Stimulated activated naive CD8-positive, alpha-beta T cell treated with anti-CD3 and anti-CD28 coated beads, Interleukin-15, amount 100 ng/mL, for 72 hours (primary cell): ENCODE measurements around the gene MICAL3.

Experiments used
- ATAC-seq: fragments of 150-1000 bp; cut with Tn5 transposase; 2 replicates; pipeline ENCODE4 v1.10.0; 2021; ENCODE audit warnings: mild to moderate bottlenecking, moderate library complexity
- DNase-seq, 2 donors: peaks; one replicate each; pipeline ENCODE4 v3.0.0; 2021 to 2022
- H3K27ac Mint-ChIP-seq, 2 donors: one replicate each; pipeline ENCODE4 v1.8.0; 2022; ENCODE audit warnings: mild to moderate bottlenecking in 2 of 2, mixed read lengths in 2 of 2, moderate library complexity in 2 of 2
- H3K27me3 Mint-ChIP-seq: one replicate; pipeline ENCODE4 v1.8.0; 2022; ENCODE audit warnings: mixed read lengths
- H3K4me1 Mint-ChIP-seq: one replicate; pipeline ENCODE4 v1.8.0; 2022; ENCODE audit warnings: mild to moderate bottlenecking, mixed read lengths
- H3K4me3 Mint-ChIP-seq, 2 donors: one replicate each; pipeline ENCODE4 v1.8.0; 2022; ENCODE audit warnings: mild to moderate bottlenecking in 2 of 2, mixed read lengths in 2 of 2, moderate library complexity in 1 of 2
- H3K9me3 Mint-ChIP-seq, 2 donors: one replicate each; pipeline ENCODE4 v1.8.0; 2022; ENCODE audit warnings: mixed read lengths in 2 of 2

Gene MICAL3

GRCh38 chr22:17829695-17830042 is 194.7 kb downstream of the MICAL3 start:
- Mint-ChIP-seq H3K27ac (no peak overlapping the region), H3K27me3 (no peaks in the 10 kb centered on the region), H3K4me1 (peaks cover 10% of the 10 kb centered on the region), H3K9me3 (no peaks in the 10 kb centered on the region), H3K4me3 (no peak overlapping the region)
- DNase-seq = no peak
- ATAC-seq = no peak

GRCh38 chr22:17828502-17829080 is 195.8 kb downstream of the MICAL3 start:
- no peak for DNase-seq
- peaks cover 10% of the 10 kb centered on the region for H3K4me1 Mint-ChIP-seq
- H3K9me3 Mint-ChIP-seq = no peaks in the 10 kb centered on the region
- no peak overlapping the region for H3K4me3 Mint-ChIP-seq
- ATAC-seq = no peak
- H3K27me3 Mint-ChIP-seq = no peaks in the 10 kb centered on the region
- peak overlapping the region in 1 of 2 donors; percentile 77 for H3K27ac Mint-ChIP-seq

GRCh38 chr22:17827466-17827865 is 196.9 kb downstream of the MICAL3 start:
- no peak overlapping the region for H3K4me3 Mint-ChIP-seq
- H3K27me3 Mint-ChIP-seq = no peaks in the 10 kb centered on the region
- H3K27ac Mint-ChIP-seq = no peak overlapping the region
- DNase-seq (no peak), ATAC-seq (no peak)
- no peaks in the 10 kb centered on the region for H3K9me3 Mint-ChIP-seq
- H3K4me1 Mint-ChIP-seq = peaks cover 10% of the 10 kb centered on the region

GRCh38 chr22:17825876-17826550 is 198.3 kb downstream of the MICAL3 start:
- no peak overlapping the region for H3K4me3 Mint-ChIP-seq
- DNase-seq (no peak), ATAC-seq (no peak)
- H3K27ac Mint-ChIP-seq = no peak overlapping the region
- H3K9me3 Mint-ChIP-seq = no peaks in the 10 kb centered on the region
- peaks cover 10% of the 10 kb centered on the region for H3K4me1 Mint-ChIP-seq
- H3K27me3 Mint-ChIP-seq = no peaks in the 10 kb centered on the region

GRCh38 chr22:17824457-17824856 is 199.9 kb downstream of the MICAL3 start:
- no peak for DNase-seq
- no peaks in the 10 kb centered on the region for H3K9me3 Mint-ChIP-seq
- no peaks in the 10 kb centered on the region for H3K27me3 Mint-ChIP-seq
- no peak for ATAC-seq
- H3K27ac Mint-ChIP-seq = no peak overlapping the region
- H3K4me1 Mint-ChIP-seq = peaks cover under 1% of the 10 kb centered on the region
- H3K4me3 Mint-ChIP-seq = no peak overlapping the region

- Mint-ChIP-seq H3K4me3 (no peak overlapping the region), H3K9me3 (no peaks in the 10 kb centered on the region), H3K27me3 (no peaks in the 10 kb centered on the region), H3K27ac (no peak overlapping the region), H3K4me1 (no peaks in the 10 kb centered on the region)
- DNase-seq = no peak
- ATAC-seq = no peak
Observed at GRCh38 chr22:17823964-17824363, 200.4 kb downstream of the MICAL3 start.

GRCh38 chr22:17823226-17823625 is 201.1 kb downstream of the MICAL3 start:
- Mint-ChIP-seq H3K27me3 (no peaks in the 10 kb centered on the region), H3K4me3 (no peak overlapping the region), H3K27ac (no peak overlapping the region), H3K9me3 (no peaks in the 10 kb centered on the region), H3K4me1 (no peaks in the 10 kb centered on the region)
- DNase-seq (no peak), ATAC-seq (no peak)

GRCh38 chr22:17822087-17822486 is 202.3 kb downstream of the MICAL3 start:
- no peak overlapping the region for H3K4me3 Mint-ChIP-seq
- H3K27me3 Mint-ChIP-seq = no peaks in the 10 kb centered on the region
- no peaks in the 10 kb centered on the region for H3K9me3 Mint-ChIP-seq
- no peaks in the 10 kb centered on the region for H3K4me1 Mint-ChIP-seq
- no peak for ATAC-seq
- no peak for DNase-seq
- H3K27ac Mint-ChIP-seq = no peak overlapping the region

- ATAC-seq (peak; percentile 51), DNase-seq (no peak)
- Mint-ChIP-seq H3K4me1 (no peaks in the 10 kb centered on the region), H3K4me3 (no peak overlapping the region), H3K9me3 (no peaks in the 10 kb centered on the region), H3K27ac (no peak overlapping the region), H3K27me3 (no peaks in the 10 kb centered on the region)
Observed at GRCh38 chr22:17820879-17821439, 203.4 kb downstream of the MICAL3 start.

- no peak overlapping the region for H3K27ac Mint-ChIP-seq
- ATAC-seq (no peak), DNase-seq (no peak)
- no peaks in the 10 kb centered on the region for H3K27me3 Mint-ChIP-seq
- H3K4me1 Mint-ChIP-seq = peaks cover 8% of the 10 kb centered on the region
- no peak overlapping the region for H3K4me3 Mint-ChIP-seq
- no peaks in the 10 kb centered on the region for H3K9me3 Mint-ChIP-seq
Observed at GRCh38 chr22:17818649-17819048, 205.7 kb downstream of the MICAL3 start.

- Mint-ChIP-seq H3K4me1 (peaks cover 8% of the 10 kb centered on the region), H3K4me3 (no peak overlapping the region)
- DNase-seq = no peak
Observed at GRCh38 chr22:17818180-17818579, 206.2 kb downstream of the MICAL3 start.

GRCh38 chr22:17817511-17818065 is 206.8 kb downstream of the MICAL3 start:
- H3K4me1 Mint-ChIP-seq = peaks cover 8% of the 10 kb centered on the region

More at GRCh38 chr22:17818180-17818579, 206.2 kb downstream of the MICAL3 start:
- ATAC-seq = no peak
- Mint-ChIP-seq H3K27ac (no peak overlapping the region), H3K9me3 (no peaks in the 10 kb centered on the region), H3K27me3 (no peaks in the 10 kb centered on the region)

GRCh38 chr22:17817079-17817478 is 207.3 kb downstream of the MICAL3 start:
- no peaks in the 10 kb centered on the region for H3K9me3 Mint-ChIP-seq
- H3K4me1 Mint-ChIP-seq = peaks cover 8% of the 10 kb centered on the region
- H3K27ac Mint-ChIP-seq = no peak overlapping the region
- DNase-seq = no peak
- no peak overlapping the region for H3K4me3 Mint-ChIP-seq
- H3K27me3 Mint-ChIP-seq = no peaks in the 10 kb centered on the region
- ATAC-seq = no peak

More at GRCh38 chr22:17817511-17818065, 206.8 kb downstream of the MICAL3 start:
- no peaks in the 10 kb centered on the region for H3K27me3 Mint-ChIP-seq
- H3K27ac Mint-ChIP-seq = no peak overlapping the region
- no peaks in the 10 kb centered on the region for H3K9me3 Mint-ChIP-seq
- ATAC-seq (no peak), DNase-seq (no peak)
- no peak overlapping the region for H3K4me3 Mint-ChIP-seq

GRCh38 chr22:17816649-17817048 is 207.7 kb downstream of the MICAL3 start:
- ATAC-seq (no peak), DNase-seq (no peak)
- no peak overlapping the region for H3K4me3 Mint-ChIP-seq
- peaks cover 8% of the 10 kb centered on the region for H3K4me1 Mint-ChIP-seq
- H3K27me3 Mint-ChIP-seq = no peaks in the 10 kb centered on the region
- no peak overlapping the region for H3K27ac Mint-ChIP-seq
- no peaks in the 10 kb centered on the region for H3K9me3 Mint-ChIP-seq

GRCh38 chr22:17815703-17816254 is 208.6 kb downstream of the MICAL3 start:
- H3K4me1 Mint-ChIP-seq = peaks cover 8% of the 10 kb centered on the region
- no peak overlapping the region for H3K4me3 Mint-ChIP-seq

GRCh38 chr22:17814830-17815229 is 209.5 kb downstream of the MICAL3 start:
- no peaks in the 10 kb centered on the region for H3K9me3 Mint-ChIP-seq
- no peak overlapping the region for H3K4me3 Mint-ChIP-seq
- H3K27ac Mint-ChIP-seq = no peak overlapping the region

More at GRCh38 chr22:17815703-17816254, 208.6 kb downstream of the MICAL3 start:
- no peaks in the 10 kb centered on the region for H3K9me3 Mint-ChIP-seq
- DNase-seq (no peak), ATAC-seq (no peak)
- peak overlapping the region in 1 of 2 donors; percentile 49 for H3K27ac Mint-ChIP-seq
- no peaks in the 10 kb centered on the region for H3K27me3 Mint-ChIP-seq

More at GRCh38 chr22:17814830-17815229, 209.5 kb downstream of the MICAL3 start:
- DNase-seq (no peak), ATAC-seq (no peak)
- no peaks in the 10 kb centered on the region for H3K27me3 Mint-ChIP-seq
- peaks cover 8% of the 10 kb centered on the region for H3K4me1 Mint-ChIP-seq
